Naive thymus-derived CD4-positive, alpha-beta T cell (primary cell): ENCODE results near the gene CDC14A. TPM values are rescaled to one million over a fixed set of nuclear protein-coding genes. Genes with fewer than 3 reads are reported as not detected.

Source experiments
- ATAC-seq: fragments of 150-1000 bp; cut with Tn5 transposase; 2 replicates; pipeline ENCODE4 v1.10.0; 2021; ENCODE audit warnings: mild to moderate bottlenecking, moderate library complexity
- CTCF ChIA-PET: fragments of 350-600 bp; sonication (Branson Sonifier 250); formaldehyde crosslinking; loops from one replicate; lab custom pipeline; 2021; ENCODE audit warnings: antibody characterized with exemption; lab: Charles Lee
- POLR2A ChIA-PET: fragments of 350-600 bp; sonication (Branson Sonifier 250); formaldehyde crosslinking; loops from one replicate; lab custom pipeline; 2021; ENCODE audit warnings: antibody characterized with exemption, inconsistent platforms; lab: Charles Lee
- DNase-seq, 9 donors: peaks; one replicate each; pipeline versions ENCODE4 v3.0.0 to v3.0.0-alpha.2; 2020 to 2022; ENCODE audit warnings: mixed read lengths in 1 of 9
- H3K27ac ChIP-seq: one replicate; pipeline ENCODE4 v1.7.0; 2013; ENCODE audit warnings: mild to moderate bottlenecking, low read depth, low read length, moderate library complexity
- H3K27me3 ChIP-seq, 2 donors: one replicate each; pipeline ENCODE4 v1.7.0; 2013; ENCODE audit warnings: low read length in 2 of 2, mild to moderate bottlenecking in 2 of 2, moderate library complexity in 2 of 2; ENCODE audit not compliant: control insufficient read depth in 2 of 2, insufficient read depth in 2 of 2
- H3K36me3 ChIP-seq, 3 experiments: 1 replicate in 2 of 3; 2 replicates in 1 of 3; pipeline ENCODE4 v1.7.0; 2013; ENCODE audit warnings: low read length in 3 of 3, mild to moderate bottlenecking in 3 of 3, moderate library complexity in 1 of 3; ENCODE audit not compliant: insufficient read depth in 3 of 3, control insufficient read depth in 2 of 3
- H3K4me1 ChIP-seq, 2 donors: one replicate each; pipeline ENCODE4 v1.7.0; 2013; ENCODE audit warnings: low read length in 2 of 2, mild to moderate bottlenecking in 2 of 2, moderate library complexity in 1 of 2; ENCODE audit not compliant: control insufficient read depth in 2 of 2, insufficient read depth in 2 of 2
- H3K4me3 ChIP-seq: 2 replicates; pipeline ENCODE4 v1.7.0; 2013; ENCODE audit warnings: mild to moderate bottlenecking, low read length
- H3K9me3 ChIP-seq, 3 experiments: 1 replicate in 2 of 3; 2 replicates in 1 of 3; pipeline ENCODE4 v1.7.0; 2013; ENCODE audit warnings: low read length in 3 of 3; ENCODE audit not compliant: control insufficient read depth in 2 of 3
- H3K27ac Mint-ChIP-seq, 9 donors: one replicate each; pipeline ENCODE4 v1.8.0; 2020 to 2022; ENCODE audit warnings: mixed read lengths in 9 of 9, mild to moderate bottlenecking in 8 of 9, moderate library complexity in 5 of 9, inconsistent platforms in 2 of 9
- H3K27me3 Mint-ChIP-seq, 5 donors: one replicate each; pipeline ENCODE4 v1.8.0; 2021 to 2022; ENCODE audit warnings: mixed read lengths in 5 of 5, mild to moderate bottlenecking in 1 of 5
- H3K36me3 Mint-ChIP-seq, 5 donors: one replicate each; pipeline ENCODE4 v1.8.0; 2020 to 2022; ENCODE audit warnings: mixed read lengths in 5 of 5, mild to moderate bottlenecking in 3 of 5, inconsistent platforms in 1 of 5
- H3K4me1 Mint-ChIP-seq, 7 donors: one replicate each; pipeline ENCODE4 v1.8.0; 2020 to 2022; ENCODE audit warnings: mixed read lengths in 7 of 7, mild to moderate bottlenecking in 3 of 7, inconsistent platforms in 1 of 7
- H3K4me3 Mint-ChIP-seq, 10 donors: one replicate each; pipeline ENCODE4 v1.8.0; 2020 to 2022; ENCODE audit warnings: mild to moderate bottlenecking in 10 of 10, mixed read lengths in 10 of 10, moderate library complexity in 6 of 10, inconsistent platforms in 2 of 10
- H3K9me3 Mint-ChIP-seq, 11 donors: one replicate each; pipeline ENCODE4 v1.8.0; 2020 to 2022; ENCODE audit warnings: mixed read lengths in 11 of 11, mild to moderate bottlenecking in 4 of 11, inconsistent platforms in 1 of 11, moderate library complexity in 1 of 11
- intact Hi-C, 2 donors: fragments of 100-400 bp; cut with micrococcal nuclease; formaldehyde crosslinking; loops; one replicate each; pipeline ENCODE4 v1.15.1; 2023
- polyA plus RNA-seq, 2 donors: library from polyadenylated mRNA; unstranded; fragments of 300-500 nt; fragmentation: Illumina TruSeq; gene quantifications; one replicate each; pipeline ENCODE4 v1.2.3, GENCODE V29; 2021
- total RNA-seq, 6 experiments: library from RNA in 5 of 6; stranded (reverse) in 5 of 6; gene quantifications; 1 replicate in 5 of 6; 2 replicates in 1 of 6; pipeline ENCODE4 v1.2.3 and lab custom pipeline; 2021 to 2026

The CDC14A gene
- total and polyA plus RNA-seq, 7 experiments from 2014 or later = 47.1 to 136 (median 79.3) TPM

DNA sequence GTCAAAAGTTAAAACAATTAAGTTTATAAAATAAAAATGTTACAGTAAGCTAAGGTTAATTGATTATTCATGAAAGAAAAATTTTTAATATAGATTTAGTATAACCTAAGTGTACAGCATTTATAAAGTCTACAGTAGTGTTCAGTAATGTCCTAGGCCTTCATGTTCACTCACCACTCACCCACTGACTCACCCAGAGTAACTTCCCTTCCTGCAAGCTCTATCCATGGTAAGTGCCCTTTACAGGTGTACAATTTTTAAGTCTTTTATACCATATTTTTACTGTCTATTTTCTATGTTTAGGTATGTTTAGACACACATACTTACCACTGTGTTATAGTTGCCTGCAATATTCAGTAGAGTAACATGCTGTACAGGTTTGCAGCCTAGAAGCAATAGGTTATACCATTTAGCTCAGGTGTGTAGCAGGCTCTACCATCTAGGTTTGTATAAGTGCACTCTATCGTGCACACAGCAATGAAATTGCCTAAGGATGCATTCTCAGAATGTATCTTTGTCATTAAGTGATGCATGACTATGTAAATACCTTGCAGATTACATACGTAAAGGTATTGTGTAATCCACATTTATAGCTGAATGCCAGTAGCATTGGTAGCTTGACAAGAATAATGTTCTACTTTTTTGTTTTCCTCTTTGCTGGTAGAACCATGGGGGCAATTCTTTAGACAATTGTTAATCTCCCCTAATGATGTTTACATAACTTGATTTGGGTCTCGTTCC, 149.9 kb downstream of the CDC14A start:
- POLR2A ChIA-PET = no interaction called here
- no peak overlapping the region for H3K4me3 Mint-ChIP-seq
- peak overlapping the region in 4 of 9 donors; percentile 21 to 81 (median 44) for H3K27ac Mint-ChIP-seq
- H3K27me3 Mint-ChIP-seq = no peaks in the 10 kb centered on the region
- H3K9me3 ChIP-seq = no peaks in the 10 kb centered on the region
- peaks cover 0 to 36% (median 9%) of the 10 kb centered on the region in 7 donors for H3K4me1 Mint-ChIP-seq
- no peaks in the 10 kb centered on the region for H3K4me1 ChIP-seq
- no peak overlapping the region for H3K4me3 ChIP-seq
- peaks cover 26 to 78% (median 53%) of the 10 kb centered on the region in 5 donors for H3K36me3 Mint-ChIP-seq
- CTCF ChIA-PET = no interaction called here
- intact Hi-C loops = no loop called here
- no peaks in the 10 kb centered on the region for H3K27me3 ChIP-seq
- H3K36me3 ChIP-seq = peaks cover 7 to 88% (median 57%) of the 10 kb centered on the region in 3 experiments
- ATAC-seq = no peak
- DNase-seq = no peak
- no peak overlapping the region for H3K27ac ChIP-seq
- H3K9me3 Mint-ChIP-seq = peaks cover 0 to 3% (median 0%) of the 10 kb centered on the region in 11 donors

DNA sequence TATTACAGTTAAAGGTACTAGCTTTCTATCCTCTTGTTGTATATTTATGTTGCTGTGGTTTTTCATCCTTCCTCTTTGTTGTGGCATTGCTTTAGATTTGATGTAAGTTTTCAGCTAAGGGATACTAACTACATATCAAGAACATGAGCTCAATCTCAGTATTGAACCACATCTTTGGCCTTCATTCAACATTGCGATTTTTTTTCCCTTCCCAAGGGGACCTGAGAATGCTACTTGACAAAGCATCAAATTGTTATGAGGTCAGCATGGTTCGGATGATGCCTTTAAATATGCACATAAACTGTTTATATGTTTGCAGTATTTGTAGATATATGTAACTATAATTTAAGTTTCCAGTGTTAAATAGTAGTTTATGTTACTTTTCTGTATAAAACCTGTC, 153.9 kb downstream of the CDC14A start:
- peak overlapping the region in 1 of 9 donors; percentile 46 for H3K27ac Mint-ChIP-seq
- H3K36me3 Mint-ChIP-seq = peaks cover 19 to 59% (median 39%) of the 10 kb centered on the region in 5 donors
- H3K9me3 ChIP-seq = no peaks in the 10 kb centered on the region
- peaks cover 12 to 81% (median 50%) of the 10 kb centered on the region in 3 experiments for H3K36me3 ChIP-seq
- H3K4me1 ChIP-seq = no peaks in the 10 kb centered on the region
- H3K4me3 ChIP-seq = no peak overlapping the region
- no peaks in the 10 kb centered on the region for H3K9me3 Mint-ChIP-seq
- POLR2A ChIA-PET = no interaction called here
- no peaks in the 10 kb centered on the region for H3K27me3 ChIP-seq
- ATAC-seq (no peak), DNase-seq (no peak)
- H3K4me3 Mint-ChIP-seq = no peak overlapping the region
- H3K4me1 Mint-ChIP-seq = peaks cover 0 to 28% (median 18%) of the 10 kb centered on the region in 7 donors
- CTCF ChIA-PET = no interaction called here
- no peak overlapping the region for H3K27ac ChIP-seq
- intact Hi-C loops = no loop called here
- no peaks in the 10 kb centered on the region for H3K27me3 Mint-ChIP-seq

DNA sequence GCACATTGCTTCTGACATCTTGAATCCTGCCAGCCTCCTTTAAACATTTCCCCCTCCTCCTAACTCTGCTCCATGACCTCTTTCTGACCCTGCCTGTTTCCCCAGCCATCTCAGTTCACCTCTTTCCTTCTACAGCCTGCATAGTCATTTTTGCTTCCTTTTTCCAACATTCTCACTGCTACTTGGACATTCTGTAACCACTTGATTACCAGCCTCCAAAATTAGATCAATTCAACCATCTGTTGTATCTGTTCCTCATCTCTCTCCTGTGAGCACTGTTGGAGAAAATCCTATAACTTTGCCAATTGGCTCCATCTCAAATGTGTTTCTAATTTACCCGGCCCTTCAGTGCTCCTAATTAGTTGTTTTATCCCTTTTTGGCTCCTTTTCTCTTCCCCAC, 158.1 kb downstream of the CDC14A start:
- H3K27me3 Mint-ChIP-seq = no peaks in the 10 kb centered on the region
- ChIA-PET POLR2A (no interaction called here), CTCF (no interaction called here)
- H3K36me3 Mint-ChIP-seq = peaks cover 15 to 26% (median 22%) of the 10 kb centered on the region in 5 donors
- H3K9me3 Mint-ChIP-seq = no peaks in the 10 kb centered on the region
- Histone ChIP-seq H3K4me3 (no peak overlapping the region), H3K9me3 (no peaks in the 10 kb centered on the region), H3K27me3 (no peaks in the 10 kb centered on the region), H3K36me3 (peaks cover 9 to 58% (median 38%) of the 10 kb centered on the region in 3 experiments), H3K27ac (no peak overlapping the region), H3K4me1 (no peaks in the 10 kb centered on the region)
- peaks cover 0 to 18% (median 10%) of the 10 kb centered on the region in 7 donors for H3K4me1 Mint-ChIP-seq
- no peak overlapping the region for H3K27ac Mint-ChIP-seq
- intact Hi-C loops = no loop called here
- H3K4me3 Mint-ChIP-seq = no peak overlapping the region
- ATAC-seq = no peak
- no peak for DNase-seq

DNA sequence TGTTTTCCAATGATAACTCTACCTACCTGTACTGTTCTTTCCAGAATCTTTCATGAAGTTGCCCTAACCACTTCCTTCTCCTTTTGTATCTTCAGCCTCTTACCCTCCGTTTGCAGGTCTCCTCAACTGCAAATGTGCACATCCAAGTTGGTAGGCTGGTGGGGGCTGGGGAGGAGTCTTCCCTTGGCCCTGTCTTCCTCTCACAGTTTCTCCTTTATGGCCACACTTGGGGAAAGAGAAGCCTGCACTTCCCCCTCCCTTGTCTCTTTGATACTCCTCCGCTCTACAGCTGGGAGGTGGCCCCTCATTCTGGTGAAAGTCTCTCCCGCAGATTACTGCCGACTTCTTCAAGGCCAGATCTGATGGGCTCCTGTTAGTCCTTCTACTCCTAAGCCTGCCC, 158.8 kb downstream of the CDC14A start:
- H3K27me3 ChIP-seq = no peaks in the 10 kb centered on the region
- H3K4me1 Mint-ChIP-seq = peaks cover 0 to 18% (median 8%) of the 10 kb centered on the region in 7 donors
- peaks cover 14 to 56% (median 38%) of the 10 kb centered on the region in 3 experiments for H3K36me3 ChIP-seq
- no peaks in the 10 kb centered on the region for H3K9me3 ChIP-seq
- ChIA-PET POLR2A (no interaction called here), CTCF (no interaction called here)
- H3K4me1 ChIP-seq = no peaks in the 10 kb centered on the region
- no peak overlapping the region for H3K4me3 ChIP-seq
- DNase-seq = no peak
- no peak overlapping the region for H3K27ac ChIP-seq
- no peaks in the 10 kb centered on the region for H3K9me3 Mint-ChIP-seq
- H3K4me3 Mint-ChIP-seq = no peak overlapping the region
- no peaks in the 10 kb centered on the region for H3K27me3 Mint-ChIP-seq
- no peak for ATAC-seq
- peaks cover 12 to 23% (median 17%) of the 10 kb centered on the region in 5 donors for H3K36me3 Mint-ChIP-seq
- H3K27ac Mint-ChIP-seq = no peak overlapping the region
- intact Hi-C loops = no loop called here

DNA sequence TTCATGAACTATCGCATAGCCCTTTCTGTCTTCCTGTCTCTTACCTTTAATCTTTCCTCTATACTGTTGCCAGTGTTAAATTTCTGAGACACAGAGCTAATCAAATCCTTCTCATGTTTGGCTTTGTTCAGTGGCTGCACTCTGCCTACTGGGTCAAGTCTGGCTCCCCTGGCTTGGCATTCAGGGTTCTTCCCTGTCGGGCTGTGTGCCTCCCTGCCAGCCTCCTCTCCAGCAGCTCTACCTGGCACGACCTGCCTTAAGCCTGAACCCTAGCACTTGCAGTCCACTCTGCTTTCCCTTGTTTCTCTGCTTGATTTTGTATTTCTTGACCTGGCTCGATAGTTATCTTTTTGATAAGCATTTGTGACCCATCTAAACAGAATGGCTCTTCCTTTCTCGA, 159.5 kb downstream of the CDC14A start:
- ChIA-PET POLR2A (no interaction called here), CTCF (no interaction called here)
- ATAC-seq = no peak
- Mint-ChIP-seq H3K36me3 (peaks cover 9 to 20% (median 17%) of the 10 kb centered on the region in 5 donors), H3K27me3 (no peaks in the 10 kb centered on the region), H3K27ac (no peak overlapping the region), H3K9me3 (no peaks in the 10 kb centered on the region), H3K4me3 (no peak overlapping the region), H3K4me1 (peaks cover 5 to 18% (median 8%) of the 10 kb centered on the region in 7 donors)
- H3K27ac ChIP-seq = no peak overlapping the region
- H3K36me3 ChIP-seq = peaks cover 14 to 57% (median 33%) of the 10 kb centered on the region in 3 experiments
- no peaks in the 10 kb centered on the region for H3K4me1 ChIP-seq
- H3K9me3 ChIP-seq = no peaks in the 10 kb centered on the region
- no peak overlapping the region for H3K4me3 ChIP-seq
- DNase-seq = no peak
- intact Hi-C loops = no loop called here
- no peaks in the 10 kb centered on the region for H3K27me3 ChIP-seq

DNA sequence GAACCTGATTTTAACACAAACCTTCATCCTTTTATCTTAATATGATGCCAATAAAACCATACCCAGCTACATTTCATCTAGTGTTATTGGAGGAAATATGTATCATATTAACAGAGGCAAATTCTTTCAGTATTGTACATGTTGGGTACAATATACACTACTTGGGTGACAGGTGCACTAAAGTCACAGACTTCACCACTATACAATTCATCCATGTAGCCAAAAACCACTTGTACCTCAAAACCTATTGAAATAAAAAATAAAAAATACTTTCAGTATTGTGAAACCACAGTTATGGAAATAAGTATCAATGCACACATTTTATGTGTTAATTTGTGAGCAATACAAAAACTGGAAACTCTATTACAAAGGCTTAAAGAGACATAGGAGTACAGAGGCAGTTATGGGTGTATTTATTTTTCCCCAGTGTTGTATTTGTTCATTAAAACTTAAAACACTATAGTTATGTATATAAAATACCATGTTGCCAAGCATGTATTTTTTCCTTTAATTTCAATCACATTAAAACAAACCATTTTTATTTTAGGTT, 160.6 kb downstream of the CDC14A start:
- CTCF ChIA-PET = no interaction called here
- Mint-ChIP-seq H3K27me3 (no peaks in the 10 kb centered on the region), H3K27ac (peak overlapping the region in 1 of 9 donors; percentile 38), H3K9me3 (no peaks in the 10 kb centered on the region), H3K4me1 (peaks cover 7 to 16% (median 10%) of the 10 kb centered on the region in 7 donors), H3K36me3 (peaks cover 9 to 25% (median 18%) of the 10 kb centered on the region in 5 donors), H3K4me3 (no peak overlapping the region)
- Histone ChIP-seq H3K27me3 (no peaks in the 10 kb centered on the region), H3K36me3 (peaks cover 14 to 57% (median 26%) of the 10 kb centered on the region in 3 experiments), H3K27ac (no peak overlapping the region), H3K4me3 (no peak overlapping the region), H3K4me1 (no peaks in the 10 kb centered on the region), H3K9me3 (no peaks in the 10 kb centered on the region)
- DNase-seq (no peak), ATAC-seq (no peak)
- POLR2A ChIA-PET = interaction anchor here (0.6 kb wide), 1 partner anchor 8 kb away, joined by 3 read pairs; no protein-coding TSS in a partner anchor
- intact Hi-C loops = no loop called here
